Subcutaneous adipose tissue (tissue), 4 donors: Measurements from ENCODE around the gene RND2. TPM values are rescaled to one million over a fixed set of nuclear protein-coding genes. Genes with fewer than 3 reads are reported as not detected.

Experiments
- total RNA-seq, 4 donors: library from RNA; depleted of rRNA; stranded (reverse); fragments of >200 nt; gene quantifications; one replicate each; pipeline ENCODE4 v1.1.0, GENCODE V29; 2016
- TF ChIP-seq, protein P1 (sequence below): fragments of 450-650 bp; IDR thresholded peaks from one replicate; pipeline ENCODE4 v1.5.1; 2016; ENCODE audit warnings: low read depth, mild to moderate bottlenecking, control low read depth, antibody characterized with exemption, moderate library complexity

RND2 gene
- total RNA-seq, 4 donors from 2014 or later, result 0.17 to 0.49 (median 0.30) TPM

DNA sequence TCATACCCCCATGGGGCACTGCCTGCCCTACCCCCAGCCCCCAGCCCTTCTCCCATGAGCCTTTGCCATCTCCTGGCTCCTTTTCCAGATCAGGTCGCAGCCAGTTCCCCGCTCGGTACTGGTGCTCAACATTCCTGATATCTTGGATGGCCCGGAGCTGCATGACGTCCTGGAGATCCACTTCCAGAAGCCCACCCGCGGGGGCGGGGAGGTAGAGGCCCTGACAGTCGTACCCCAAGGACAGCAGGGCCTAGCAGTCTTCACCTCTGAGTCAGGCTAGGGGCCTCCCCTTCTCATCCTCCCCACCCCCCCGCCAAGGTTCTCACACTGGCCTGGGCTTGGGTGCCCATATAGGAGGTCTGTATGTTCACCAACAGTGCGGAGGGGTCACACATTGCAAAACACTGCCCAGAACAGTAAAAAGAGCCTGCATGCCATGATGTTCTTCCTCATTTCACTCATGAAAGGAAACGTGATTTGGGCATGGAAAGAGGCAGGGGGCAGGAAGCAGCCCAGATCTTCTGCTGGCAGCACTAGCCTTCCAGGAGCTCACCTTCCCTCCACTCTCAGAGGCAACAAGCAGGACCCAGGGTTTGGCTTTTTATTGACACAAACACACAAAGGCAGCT, 10.9 kb upstream of the RND2 start:
- TF ChIP-seq, protein P1, sequence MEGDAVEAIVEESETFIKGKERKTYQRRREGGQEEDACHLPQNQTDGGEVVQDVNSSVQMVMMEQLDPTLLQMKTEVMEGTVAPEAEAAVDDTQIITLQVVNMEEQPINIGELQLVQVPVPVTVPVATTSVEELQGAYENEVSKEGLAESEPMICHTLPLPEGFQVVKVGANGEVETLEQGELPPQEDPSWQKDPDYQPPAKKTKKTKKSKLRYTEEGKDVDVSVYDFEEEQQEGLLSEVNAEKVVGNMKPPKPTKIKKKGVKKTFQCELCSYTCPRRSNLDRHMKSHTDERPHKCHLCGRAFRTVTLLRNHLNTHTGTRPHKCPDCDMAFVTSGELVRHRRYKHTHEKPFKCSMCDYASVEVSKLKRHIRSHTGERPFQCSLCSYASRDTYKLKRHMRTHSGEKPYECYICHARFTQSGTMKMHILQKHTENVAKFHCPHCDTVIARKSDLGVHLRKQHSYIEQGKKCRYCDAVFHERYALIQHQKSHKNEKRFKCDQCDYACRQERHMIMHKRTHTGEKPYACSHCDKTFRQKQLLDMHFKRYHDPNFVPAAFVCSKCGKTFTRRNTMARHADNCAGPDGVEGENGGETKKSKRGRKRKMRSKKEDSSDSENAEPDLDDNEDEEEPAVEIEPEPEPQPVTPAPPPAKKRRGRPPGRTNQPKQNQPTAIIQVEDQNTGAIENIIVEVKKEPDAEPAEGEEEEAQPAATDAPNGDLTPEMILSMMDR, result no peak

DNA sequence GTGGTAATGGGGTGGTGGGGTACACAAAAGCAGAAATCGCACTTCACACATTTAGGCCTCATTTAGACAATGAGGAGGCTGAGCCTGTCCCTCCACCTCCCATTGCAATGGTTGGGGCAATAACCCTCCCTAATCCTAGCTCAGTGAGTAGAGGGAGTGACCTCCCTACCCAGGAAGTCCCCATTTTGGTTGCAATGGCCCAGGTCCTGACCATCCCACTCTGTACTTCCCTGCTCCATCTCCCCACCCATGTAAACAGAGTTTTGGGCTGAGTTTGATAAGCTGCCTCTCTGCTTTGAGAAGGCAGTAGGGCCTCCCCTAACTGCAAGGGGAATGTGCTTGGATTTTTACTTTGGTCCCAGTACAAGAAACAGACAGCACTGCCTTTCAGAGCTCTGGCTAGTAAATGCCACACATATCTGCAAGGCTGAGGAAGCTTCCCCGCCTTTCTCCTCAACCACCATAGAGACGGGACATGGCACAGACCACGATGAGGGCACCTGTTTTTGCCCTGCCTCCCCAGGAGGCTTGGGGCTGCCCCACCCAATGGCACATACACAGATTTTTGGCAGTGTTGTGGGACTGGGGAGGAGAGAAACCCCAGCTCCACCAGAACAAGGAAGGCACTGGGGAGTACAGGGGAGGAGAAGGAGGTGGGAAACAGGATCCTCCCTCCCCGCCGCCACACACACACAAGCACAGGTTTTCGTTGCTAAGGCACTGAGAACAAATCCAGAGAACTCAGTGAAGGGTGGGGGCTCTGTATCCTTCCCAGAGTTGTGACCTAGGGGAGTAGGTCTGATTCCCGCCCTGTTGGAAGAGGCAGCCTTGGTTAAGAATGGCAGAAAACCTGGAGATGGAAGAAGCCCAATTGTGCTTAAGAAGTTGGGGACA, 10.1 kb upstream of the RND2 start:
- TF ChIP-seq, protein P1, result no peak

- TF ChIP-seq, protein P1, result no peak
Measured at GRCh38 chr17:43015579-43015978, 9.5 kb upstream of the RND2 start.

- TF ChIP-seq, protein P1, result no peak
Measured at GRCh38 chr17:43016216-43016615, 8.8 kb upstream of the RND2 start.

DNA sequence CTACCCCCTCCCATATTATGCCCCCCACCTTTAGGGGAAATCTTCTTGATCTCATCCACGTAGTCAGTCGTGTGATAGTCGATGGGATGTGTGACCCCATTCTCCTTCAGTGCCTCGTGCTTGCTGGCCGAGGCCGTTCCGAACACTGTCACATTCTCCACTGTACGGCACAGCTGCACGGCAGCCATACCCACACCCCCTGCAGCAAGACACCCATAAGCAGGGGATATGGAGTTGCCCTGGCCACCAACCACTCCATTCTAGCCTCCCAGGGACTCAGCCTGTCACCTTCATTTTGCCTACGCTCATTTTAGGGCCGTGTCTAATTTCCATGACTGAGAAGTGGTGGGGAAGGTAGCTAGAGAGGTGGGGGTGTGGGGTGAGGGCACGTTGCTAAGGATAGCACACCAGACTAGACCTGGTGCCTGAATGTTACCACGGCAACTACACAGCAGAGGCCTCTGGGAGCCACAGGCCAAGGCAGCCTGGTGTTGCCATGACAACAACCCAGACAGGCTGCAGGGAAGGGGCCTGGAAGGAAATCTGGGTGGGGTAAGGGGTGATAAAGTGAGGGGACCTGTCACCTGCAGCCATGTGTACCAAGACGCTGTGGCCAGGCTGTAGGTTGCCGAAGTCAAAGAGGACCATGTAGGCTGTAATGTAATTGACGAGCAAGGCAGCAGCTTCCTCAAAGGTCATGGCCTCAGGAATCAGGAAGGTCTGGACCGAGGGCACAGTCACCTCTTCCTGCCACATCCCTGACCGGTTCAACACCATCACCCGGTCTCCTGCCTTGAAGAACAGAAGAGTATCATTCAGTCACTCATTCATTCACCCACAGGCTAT, 6.8 kb upstream of the RND2 start:
- TF ChIP-seq, protein P1, result no peak

DNA sequence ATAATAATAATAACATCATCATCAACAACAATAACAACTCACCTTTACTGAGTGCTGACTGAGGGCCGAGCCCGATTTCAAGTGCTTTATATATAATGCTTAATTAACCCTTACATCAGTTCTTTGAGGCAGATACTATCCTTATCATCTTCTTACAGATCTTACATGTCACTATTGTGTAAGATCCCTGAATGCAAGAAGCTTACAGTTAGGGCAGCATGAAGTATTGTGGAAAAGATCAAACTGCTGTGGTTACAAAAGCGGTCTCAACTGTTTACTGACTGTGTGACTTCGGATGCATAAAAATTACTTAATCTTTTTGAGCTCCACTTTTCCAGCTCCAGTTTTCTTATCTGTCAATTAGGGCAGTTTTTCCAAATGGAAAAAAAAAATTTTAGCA, 6.1 kb upstream of the RND2 start:
- TF ChIP-seq, protein P1, result no peak

- TF ChIP-seq, protein P1, result no peak
Measured at GRCh38 chr17:43019418-43019817, 5.6 kb upstream of the RND2 start.
